MM.1S (cell line): ENCODE measurements around the gene GPC4.

Experiments used
- DNase-seq: peaks from one replicate; pipeline ENCODE4 v3.0.0-alpha.2; 2015
- H2AFZ ChIP-seq: fragments of 300-600 bp; sonication (generic); 2 replicates; pipeline ENCODE4 v1.6.0; 2016; ENCODE audit warnings: antibody characterized with exemption, low read length
- H3F3A ChIP-seq: fragments of 300-600 bp; sonication (generic); 2 replicates; pipeline ENCODE4 v1.6.1; 2016; ENCODE audit warnings: mild to moderate bottlenecking, antibody characterized with exemption, low read length, moderate library complexity, mixed read lengths; ENCODE audit not compliant: insufficient read depth
- H3K27ac ChIP-seq: fragments of 300-600 bp; sonication (generic); 2 replicates; pipeline ENCODE4 v1.5.1; 2016; ENCODE audit warnings: mild to moderate bottlenecking, low read length
- H3K27me3 ChIP-seq: fragments of 300-600 bp; sonication (generic); replicated peaks from 2 replicates; pipeline ENCODE4 v1.6.0; 2016; ENCODE audit warnings: low read length; ENCODE audit not compliant: insufficient read depth
- H3K36me3 ChIP-seq: fragments of 300-600 bp; sonication (generic); replicated peaks from 2 replicates; pipeline ENCODE4 v1.6.1; 2016; ENCODE audit warnings: mild to moderate bottlenecking, low read length, mixed read lengths; ENCODE audit not compliant: insufficient read depth
- H3K4me1 ChIP-seq: fragments of 300-600 bp; sonication (generic); 2 replicates; pipeline ENCODE4 v1.6.1; 2016; ENCODE audit warnings: low read length, mixed read lengths
- H3K4me2 ChIP-seq: fragments of 300-600 bp; sonication (generic); 2 replicates; pipeline ENCODE4 v1.6.0; 2016; ENCODE audit warnings: low read depth, low read length
- H3K4me3 ChIP-seq: fragments of 300-600 bp; sonication (generic); 2 replicates; pipeline ENCODE4 v1.5.1; 2016; ENCODE audit warnings: low read length, mixed read lengths
- H3K79me2 ChIP-seq: fragments of 300-600 bp; sonication (generic); 2 replicates; pipeline ENCODE4 v1.6.1; 2016; ENCODE audit warnings: mixed run types, low read length, mixed read lengths
- H3K9ac ChIP-seq: fragments of 300-600 bp; sonication (generic); 2 replicates; pipeline ENCODE4 v1.6.1; 2016; ENCODE audit warnings: low read length, mixed read lengths
- H3K9me2 ChIP-seq: fragments of 300-600 bp; sonication (generic); replicated peaks from 2 replicates; pipeline ENCODE4 v1.6.1; 2016; ENCODE audit warnings: mild to moderate bottlenecking, low read length, mixed read lengths; ENCODE audit not compliant: insufficient read depth
- H3K9me3 ChIP-seq: fragments of 300-600 bp; sonication (generic); replicated peaks from 2 replicates; pipeline ENCODE4 v1.6.1; 2016; ENCODE audit warnings: mild to moderate bottlenecking, low read length, mixed read lengths; ENCODE audit not compliant: insufficient read depth
- H4K20me1 ChIP-seq: fragments of 300-600 bp; sonication (generic); 2 replicates; pipeline ENCODE4 v1.6.1; 2016; ENCODE audit warnings: mild to moderate bottlenecking, low read length, moderate library complexity, mixed read lengths; ENCODE audit not compliant: insufficient read depth
- EZH2 ChIP-seq: fragments of 300-600 bp; sonication (generic); optimal IDR thresholded peaks from 2 replicates; pipeline ENCODE3; 2017; ENCODE audit warnings: low read depth, mild to moderate bottlenecking, antibody characterized with exemption, low read length, mixed read lengths
- EZH2phosphoT487 ChIP-seq: fragments of 300-600 bp; sonication (generic); IDR thresholded peaks from 2 replicates; pipeline ENCODE4 v1.6.1; 2018; ENCODE audit warnings: antibody characterized with exemption, low read length
- TF ChIP-seq, protein P1 (sequence below): fragments of 300-600 bp; sonication (generic); IDR thresholded peaks from 2 replicates; pipeline ENCODE4 v1.5.1; 2016; ENCODE audit warnings: antibody characterized with exemption, low read length, mixed read lengths

Gene GPC4

DNA sequence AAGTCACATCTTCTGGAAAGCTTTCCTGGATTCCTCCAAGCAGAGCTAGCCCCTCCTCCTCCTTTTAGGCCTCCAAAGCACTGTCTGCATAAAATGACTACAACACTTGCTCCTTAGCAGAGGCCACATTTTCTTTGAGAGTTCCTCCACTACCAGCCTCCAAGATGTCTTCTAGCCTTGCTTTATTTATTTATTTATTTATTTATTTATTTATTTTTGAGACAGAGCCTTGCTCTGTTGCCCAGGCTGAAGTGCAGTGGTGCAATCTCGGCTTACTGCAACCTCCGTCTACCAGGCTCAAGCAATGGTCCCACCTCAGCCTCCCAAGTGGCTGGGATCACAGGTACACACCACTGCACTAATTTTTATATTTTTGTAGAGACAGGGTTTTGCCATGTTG lies 4.6 kb upstream of the GPC4 start:
- Histone ChIP-seq H3K27me3 (no peaks in the 10 kb centered on the region), H3K4me2 (no peak overlapping the region), H3K9ac (no peak overlapping the region), H3K9me3 (no peaks in the 10 kb centered on the region), H3K4me1 (no peaks in the 10 kb centered on the region), H3F3A (no peaks in the 10 kb centered on the region), H3K36me3 (no peaks in the 10 kb centered on the region), H4K20me1 (no peaks in the 10 kb centered on the region), H2AFZ (no peak overlapping the region), H3K27ac (no peak overlapping the region), H3K4me3 (no peak overlapping the region), H3K9me2 (no peaks in the 10 kb centered on the region), H3K79me2 (no peaks in the 10 kb centered on the region)
- TF ChIP-seq EZH2: no peak
- TF ChIP-seq EZH2phosphoT487: no peak
- TF ChIP-seq, protein P1, sequence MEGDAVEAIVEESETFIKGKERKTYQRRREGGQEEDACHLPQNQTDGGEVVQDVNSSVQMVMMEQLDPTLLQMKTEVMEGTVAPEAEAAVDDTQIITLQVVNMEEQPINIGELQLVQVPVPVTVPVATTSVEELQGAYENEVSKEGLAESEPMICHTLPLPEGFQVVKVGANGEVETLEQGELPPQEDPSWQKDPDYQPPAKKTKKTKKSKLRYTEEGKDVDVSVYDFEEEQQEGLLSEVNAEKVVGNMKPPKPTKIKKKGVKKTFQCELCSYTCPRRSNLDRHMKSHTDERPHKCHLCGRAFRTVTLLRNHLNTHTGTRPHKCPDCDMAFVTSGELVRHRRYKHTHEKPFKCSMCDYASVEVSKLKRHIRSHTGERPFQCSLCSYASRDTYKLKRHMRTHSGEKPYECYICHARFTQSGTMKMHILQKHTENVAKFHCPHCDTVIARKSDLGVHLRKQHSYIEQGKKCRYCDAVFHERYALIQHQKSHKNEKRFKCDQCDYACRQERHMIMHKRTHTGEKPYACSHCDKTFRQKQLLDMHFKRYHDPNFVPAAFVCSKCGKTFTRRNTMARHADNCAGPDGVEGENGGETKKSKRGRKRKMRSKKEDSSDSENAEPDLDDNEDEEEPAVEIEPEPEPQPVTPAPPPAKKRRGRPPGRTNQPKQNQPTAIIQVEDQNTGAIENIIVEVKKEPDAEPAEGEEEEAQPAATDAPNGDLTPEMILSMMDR: no peak
- DNase-seq: no peak

DNA sequence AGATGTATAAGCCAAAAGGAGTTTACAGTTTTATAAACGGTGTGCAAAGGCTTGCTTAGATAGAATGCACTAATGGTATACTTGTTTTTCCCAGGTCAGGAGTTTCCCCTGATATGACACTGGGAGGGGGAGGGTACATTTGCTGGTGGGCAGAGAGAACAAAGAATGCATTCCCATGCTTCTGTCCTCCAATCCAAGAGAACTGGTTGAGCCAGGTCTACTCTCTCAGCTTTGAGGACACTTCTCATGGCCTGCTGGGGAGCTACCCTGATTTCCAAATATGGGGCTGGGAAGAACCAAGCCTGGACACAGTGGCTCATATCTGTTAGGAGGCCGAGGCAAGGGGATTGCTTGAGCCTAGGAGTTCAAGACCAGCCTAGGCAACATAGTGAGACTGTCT lies 3.3 kb upstream of the GPC4 start:
- Histone ChIP-seq H3K27ac (no peak overlapping the region), H3K4me1 (no peaks in the 10 kb centered on the region), H3K79me2 (no peaks in the 10 kb centered on the region), H2AFZ (no peak overlapping the region), H3K4me2 (no peak overlapping the region), H3F3A (no peaks in the 10 kb centered on the region), H4K20me1 (no peaks in the 10 kb centered on the region), H3K27me3 (no peaks in the 10 kb centered on the region), H3K9me3 (no peaks in the 10 kb centered on the region), H3K36me3 (no peaks in the 10 kb centered on the region), H3K9me2 (no peaks in the 10 kb centered on the region), H3K4me3 (no peak overlapping the region), H3K9ac (no peak overlapping the region)
- no peak for DNase-seq
- TF ChIP-seq, protein P1: no peak
- no peak for TF ChIP-seq EZH2phosphoT487
- no peak for TF ChIP-seq EZH2

DNA sequence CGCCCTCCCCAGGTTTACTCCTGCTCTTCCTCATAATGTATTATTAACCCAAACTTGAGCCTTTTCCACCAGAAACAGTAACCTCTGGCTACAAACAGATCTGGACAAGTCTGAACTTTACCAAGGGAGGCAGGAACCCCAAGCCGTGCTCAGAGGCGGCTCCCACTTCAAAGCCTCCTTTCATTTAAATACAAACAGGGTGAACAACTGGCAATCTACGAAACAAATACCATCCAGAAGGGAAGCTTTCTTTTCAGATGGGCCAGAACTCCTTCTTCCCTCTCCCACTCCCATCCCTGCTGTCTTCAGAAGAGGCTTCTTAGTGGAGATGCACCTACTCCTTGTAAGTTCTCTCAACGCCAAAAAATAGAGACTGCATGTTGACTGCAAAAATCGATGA lies 2.1 kb upstream of the GPC4 start:
- Histone ChIP-seq H3K4me1 (no peaks in the 10 kb centered on the region), H3K9me2 (no peaks in the 10 kb centered on the region), H2AFZ (no peak overlapping the region), H3K9ac (no peak overlapping the region), H3F3A (no peaks in the 10 kb centered on the region), H3K4me2 (no peak overlapping the region), H3K9me3 (no peaks in the 10 kb centered on the region), H3K27ac (no peak overlapping the region), H4K20me1 (no peaks in the 10 kb centered on the region), H3K36me3 (no peaks in the 10 kb centered on the region), H3K4me3 (no peak overlapping the region), H3K79me2 (no peaks in the 10 kb centered on the region), H3K27me3 (no peaks in the 10 kb centered on the region)
- TF ChIP-seq, protein P1: no peak
- TF ChIP-seq EZH2 (no peak), EZH2phosphoT487 (no peak)
- DNase-seq: no peak
